HG02885 (cell line): Measurements from ENCODE around the gene RTRAF.
A peak's percentile ranks its signal among the peaks of the same experiment; 100 is the strongest.

ENCODE experiments used
- ATAC-seq: cut with Tn5 transposase; IDR thresholded peaks from one replicate; pipeline ENCODE4 v1.9.1; 2021; ENCODE audit warnings: mild to moderate bottlenecking; ENCODE audit not compliant: unreplicated experiment, poor library complexity

Gene RTRAF

DNA sequence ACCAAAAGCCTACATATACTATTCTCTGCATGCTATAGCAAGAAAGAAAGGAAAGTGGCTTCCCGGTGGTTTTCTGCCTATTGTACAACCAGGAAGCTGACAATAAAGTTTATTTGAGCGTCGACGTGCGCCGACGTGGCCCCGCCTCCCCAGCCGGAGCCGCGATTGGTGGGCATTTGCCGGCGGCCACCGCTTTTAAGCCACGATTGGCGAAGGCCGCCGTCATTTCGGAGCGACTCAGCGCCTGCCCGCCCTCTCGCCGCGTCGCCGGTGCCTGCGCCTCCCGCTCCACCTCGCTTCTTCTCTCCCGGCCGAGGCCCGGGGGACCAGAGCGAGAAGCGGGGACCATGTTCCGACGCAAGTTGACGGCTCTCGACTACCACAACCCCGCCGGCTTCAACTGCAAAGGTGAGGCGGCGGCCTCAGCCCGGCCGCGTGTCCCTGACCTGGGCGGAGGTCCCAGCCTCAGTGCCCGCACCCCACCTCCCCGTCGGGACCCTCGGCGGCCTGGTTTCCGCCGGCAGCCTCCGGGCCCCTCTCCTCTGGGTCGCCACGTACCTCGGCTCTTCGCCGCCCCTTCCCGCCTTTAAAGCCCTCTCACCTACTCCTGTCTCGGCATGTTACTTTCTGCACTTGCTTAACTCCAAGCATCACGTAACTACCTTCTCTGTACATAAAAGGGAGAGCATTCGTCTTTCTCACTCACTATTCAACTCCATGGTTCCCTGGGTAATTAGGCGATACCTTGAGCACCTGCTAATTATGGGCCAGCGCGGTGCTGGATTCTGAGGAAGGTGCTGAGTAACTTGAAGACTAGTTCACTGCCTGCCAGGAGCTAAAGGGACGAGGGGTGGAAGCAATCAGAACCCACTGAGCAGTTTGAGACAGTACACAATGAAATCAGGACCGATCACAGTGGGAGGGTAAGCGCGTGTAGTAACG lies at the start of gene RTRAF:
RTRAF (plus strand) TSS at position 254 of the 942 bp plus-strand sequence; CDS start at position 348, 94 bp downstream.
- ATAC-seq: peak; percentile 94

GRCh38 chr14:51939755-51940301 lies 49.5 kb upstream of the RTRAF start:
- peak; percentile 63 for ATAC-seq

DNA sequence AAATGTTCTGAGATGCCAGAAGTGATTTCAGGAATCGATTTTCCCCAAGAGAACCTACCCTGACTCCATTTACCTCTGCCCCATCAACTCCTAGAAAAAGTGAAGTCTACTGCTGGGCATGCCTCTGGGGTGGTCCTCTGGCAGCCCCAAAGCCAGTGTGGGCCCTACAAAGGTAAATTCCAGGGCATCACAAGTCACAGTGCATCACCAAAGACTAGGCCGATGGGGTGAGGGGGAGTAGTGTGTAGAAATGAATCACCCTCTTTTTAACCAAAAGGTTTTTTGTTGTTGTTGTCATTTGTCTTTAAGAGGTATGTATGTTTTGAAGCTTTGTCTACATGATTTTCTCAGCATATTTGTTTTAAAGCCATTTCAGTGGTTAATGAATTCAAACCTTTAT lies 46.4 kb upstream of the RTRAF start:
- ATAC-seq: no peak

DNA sequence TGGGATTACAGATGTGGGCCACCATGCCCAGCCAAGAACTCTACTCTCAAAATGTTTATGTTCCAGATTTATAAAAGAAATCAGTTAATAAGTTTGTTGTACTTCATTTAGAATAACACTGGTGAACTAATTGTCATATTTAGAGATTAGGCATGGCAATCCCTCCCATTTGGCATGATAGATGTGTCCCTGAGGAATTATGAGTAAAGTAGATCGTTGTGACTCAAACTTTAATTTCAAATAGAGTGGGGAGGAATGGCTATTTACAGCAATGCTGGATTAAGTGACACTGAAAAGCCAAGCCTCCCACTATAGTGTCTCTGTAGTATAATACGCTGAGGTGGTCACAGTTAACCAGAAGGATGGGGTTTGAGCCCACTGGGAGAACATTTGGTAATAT lies 39.3 kb upstream of the RTRAF start:
- no peak for ATAC-seq

DNA sequence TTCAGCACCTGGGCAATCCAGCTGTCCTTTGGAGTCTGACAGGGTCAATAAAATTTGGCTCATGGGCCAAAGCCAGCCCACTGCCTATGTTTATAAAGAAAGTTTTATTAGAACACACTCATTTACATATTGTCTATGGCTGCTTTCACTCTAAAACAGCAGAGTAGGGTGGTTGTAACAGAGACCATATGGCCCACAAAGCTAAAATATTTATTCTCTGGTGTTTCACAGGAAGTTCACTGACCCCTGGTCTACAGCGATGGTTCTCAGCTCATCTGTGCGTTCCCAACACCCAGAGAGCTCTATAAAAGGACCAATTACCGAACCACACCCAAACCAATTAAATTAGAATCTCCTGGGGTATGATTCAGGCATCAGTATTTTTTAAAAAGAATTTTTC lies 37.7 kb upstream of the RTRAF start:
- no peak for ATAC-seq

DNA sequence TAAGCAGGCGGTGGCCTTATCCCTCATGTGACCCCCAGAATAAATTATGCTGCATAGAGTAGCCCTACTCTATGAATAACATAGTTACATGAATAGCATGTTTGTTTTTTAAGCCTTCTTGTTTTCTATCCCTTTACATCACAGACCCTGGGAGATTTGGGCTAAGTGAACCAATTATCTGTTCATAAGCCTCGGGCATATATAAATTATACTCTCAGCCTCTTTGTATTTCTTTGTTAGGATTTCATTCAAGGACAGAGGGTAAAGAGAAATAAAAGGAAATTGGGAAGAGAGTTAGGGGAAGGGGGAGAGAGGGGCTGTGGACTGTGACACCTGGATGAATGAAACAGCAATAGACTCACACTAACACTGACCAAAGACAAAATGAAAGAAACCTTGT lies 35.3 kb upstream of the RTRAF start:
- ATAC-seq: no peak

GRCh38 chr14:51954657-51955056 lies 34.7 kb upstream of the RTRAF start:
- ATAC-seq: no peak

GRCh38 chr14:51957950-51958349 lies 31.4 kb upstream of the RTRAF start:
- ATAC-seq: no peak

GRCh38 chr14:51959928-51960327 lies 29.4 kb upstream of the RTRAF start:
- no peak for ATAC-seq

DNA sequence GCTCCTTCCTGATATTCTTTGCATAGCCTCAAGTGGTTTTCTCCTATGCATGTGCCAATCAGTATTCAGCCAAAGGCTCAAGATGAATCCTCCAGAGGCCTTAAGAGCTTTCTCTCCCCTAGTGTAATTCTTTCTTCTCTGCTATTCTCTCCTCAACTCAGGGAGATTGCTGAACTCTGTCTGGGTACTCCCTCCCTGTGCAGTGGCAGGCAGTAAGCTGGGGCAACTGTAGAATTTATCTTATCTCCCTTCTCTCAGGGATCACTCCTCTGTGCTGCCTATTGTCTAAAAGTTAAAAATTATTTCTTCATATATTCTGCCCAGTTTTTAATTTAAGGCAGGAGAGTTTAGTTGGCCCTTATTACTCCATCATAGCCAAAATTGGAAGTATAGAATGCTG lies 28.5 kb upstream of the RTRAF start:
- no peak for ATAC-seq

- ATAC-seq: no peak
Observed at GRCh38 chr14:51962711-51963110, 26.6 kb upstream of the RTRAF start.

DNA sequence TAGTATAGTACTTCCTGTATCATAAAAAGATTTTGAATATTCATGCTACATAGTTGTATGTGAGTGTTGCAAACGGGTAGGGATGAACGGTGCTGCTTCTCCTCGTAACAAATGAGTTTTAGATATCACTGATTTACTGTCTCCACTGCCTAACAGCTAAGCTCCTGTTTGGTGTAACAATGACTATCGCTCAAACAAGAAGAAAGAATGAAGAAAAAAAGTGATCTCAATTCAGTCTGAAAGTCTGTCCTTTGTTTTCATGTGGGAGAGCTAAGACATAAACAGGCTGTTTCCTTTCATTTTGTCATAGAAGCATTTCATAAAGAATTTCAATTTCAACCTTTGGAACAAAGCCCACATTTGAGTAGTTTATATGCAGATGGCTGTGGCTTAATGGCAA lies 26.1 kb upstream of the RTRAF start:
- no peak for ATAC-seq

- ATAC-seq: no peak
Observed at GRCh38 chr14:51967521-51967920, 21.8 kb upstream of the RTRAF start.

- ATAC-seq: no peak
Observed at GRCh38 chr14:51969852-51970540, 19.4 kb upstream of the RTRAF start.

- no peak for ATAC-seq
Observed at GRCh38 chr14:51972566-51972965, 16.8 kb upstream of the RTRAF start.

DNA sequence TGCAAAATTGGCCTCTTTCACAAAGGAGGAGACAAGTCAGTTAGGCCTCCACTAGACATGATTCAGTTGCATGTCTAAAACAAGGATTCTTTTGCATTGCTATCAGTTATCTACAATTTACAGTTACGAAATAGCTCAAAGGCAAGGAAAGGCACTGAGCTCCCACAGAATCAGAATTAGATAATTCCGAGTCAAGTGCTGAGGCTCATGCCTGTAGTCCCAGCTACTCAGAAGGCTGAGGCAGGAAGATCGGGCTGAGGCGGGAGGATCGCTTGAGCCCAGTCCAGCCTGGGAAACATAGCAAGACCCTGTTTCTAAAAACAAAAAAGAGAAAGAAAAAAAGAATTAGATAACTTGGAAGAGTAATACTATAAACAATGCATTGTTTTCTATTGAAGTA lies 12.3 kb upstream of the RTRAF start:
- ATAC-seq: no peak

- ATAC-seq: no peak
Observed at GRCh38 chr14:51978681-51979085, 10.7 kb upstream of the RTRAF start.

- ATAC-seq: peak; percentile 74
Observed at GRCh38 chr14:51979088-51979709, 10.1 kb upstream of the RTRAF start.

- ATAC-seq: peak; percentile 73
Observed at GRCh38 chr14:51981218-51981854, 8.0 kb upstream of the RTRAF start.

GRCh38 chr14:51988221-51988620 lies 1.1 kb upstream of the RTRAF start:
- no peak for ATAC-seq
